Osteoblast (primary cell): Measurements from ENCODE around the gene H6PD. TPM values are rescaled to one million over a fixed set of nuclear protein-coding genes. Genes with fewer than 3 reads are reported as not detected.
A peak's percentile ranks its signal among the peaks of the same experiment; 100 is the strongest.

ENCODE experiments used
- DNase-seq: peaks from one replicate; pipeline ENCODE4 v3.0.0; 2011; ENCODE audit warnings: low spot score, mixed read lengths; ENCODE audit not compliant: insufficient read length; ENCODE audit errors: missing footprints
- H2AFZ ChIP-seq: 2 replicates; pipeline ENCODE4 v1.6.0; 2011; ENCODE audit warnings: mild to moderate bottlenecking, low read length
- H3K27ac ChIP-seq: 2 replicates; pipeline ENCODE4 v1.5.1; 2011; ENCODE audit warnings: mild to moderate bottlenecking, low read depth, low read length, moderate library complexity
- H3K27me3 ChIP-seq: 2 replicates; pipeline ENCODE4 v1.6.0; 2012; ENCODE audit warnings: mild to moderate bottlenecking, control low read depth, inconsistent platforms, low read length, moderate library complexity; ENCODE audit not compliant: insufficient read depth
- H3K36me3 ChIP-seq: 2 replicates; pipeline ENCODE4 v1.5.1; 2011; ENCODE audit warnings: mild to moderate bottlenecking, low read length, control low read depth, moderate library complexity; ENCODE audit not compliant: insufficient read depth
- H3K4me1 ChIP-seq: 2 replicates; pipeline ENCODE4 v1.5.1; 2011; ENCODE audit warnings: mild to moderate bottlenecking, low read length, control low read depth, moderate library complexity; ENCODE audit not compliant: insufficient read depth
- H3K4me2 ChIP-seq: 2 replicates; pipeline ENCODE4 v1.6.0; 2011; ENCODE audit warnings: mild to moderate bottlenecking, low read length; ENCODE audit not compliant: insufficient read depth
- H3K4me3 ChIP-seq: fragments of 200-600 bp; sonication (generic); 3 replicates; pipeline ENCODE4 v1.5.1; 2012; ENCODE audit warnings: mild to moderate bottlenecking, low read length, inconsistent platforms; ENCODE audit not compliant: insufficient read depth
- H3K79me2 ChIP-seq: 2 replicates; pipeline ENCODE4 v1.6.0; 2012; ENCODE audit warnings: mild to moderate bottlenecking, low read length, control low read depth, inconsistent platforms; ENCODE audit not compliant: insufficient read depth
- H3K9me3 ChIP-seq: 2 replicates; pipeline ENCODE4 v1.5.1; 2011; ENCODE audit warnings: low read depth, low read length, control low read depth
- H4K20me1 ChIP-seq: 2 replicates; pipeline ENCODE4 v1.6.0; 2012; ENCODE audit warnings: mild to moderate bottlenecking, low read length, control low read depth; ENCODE audit not compliant: insufficient read depth
- CTCF ChIP-seq: IDR thresholded peaks from 2 replicates; pipeline ENCODE4 v1.5.1; 2011; ENCODE audit warnings: mild to moderate bottlenecking, low read depth, low read length, moderate library complexity; ENCODE audit errors: extremely low read depth
- total RNA-seq: library from RNA; depleted of rRNA; stranded (reverse); fragments of >200 nt; gene quantifications from 2 replicates; pipeline ENCODE4 v1.2.3, GENCODE V29; 2012

Gene H6PD
- total RNA-seq, 1 donor, result 51.4 TPM

DNA sequence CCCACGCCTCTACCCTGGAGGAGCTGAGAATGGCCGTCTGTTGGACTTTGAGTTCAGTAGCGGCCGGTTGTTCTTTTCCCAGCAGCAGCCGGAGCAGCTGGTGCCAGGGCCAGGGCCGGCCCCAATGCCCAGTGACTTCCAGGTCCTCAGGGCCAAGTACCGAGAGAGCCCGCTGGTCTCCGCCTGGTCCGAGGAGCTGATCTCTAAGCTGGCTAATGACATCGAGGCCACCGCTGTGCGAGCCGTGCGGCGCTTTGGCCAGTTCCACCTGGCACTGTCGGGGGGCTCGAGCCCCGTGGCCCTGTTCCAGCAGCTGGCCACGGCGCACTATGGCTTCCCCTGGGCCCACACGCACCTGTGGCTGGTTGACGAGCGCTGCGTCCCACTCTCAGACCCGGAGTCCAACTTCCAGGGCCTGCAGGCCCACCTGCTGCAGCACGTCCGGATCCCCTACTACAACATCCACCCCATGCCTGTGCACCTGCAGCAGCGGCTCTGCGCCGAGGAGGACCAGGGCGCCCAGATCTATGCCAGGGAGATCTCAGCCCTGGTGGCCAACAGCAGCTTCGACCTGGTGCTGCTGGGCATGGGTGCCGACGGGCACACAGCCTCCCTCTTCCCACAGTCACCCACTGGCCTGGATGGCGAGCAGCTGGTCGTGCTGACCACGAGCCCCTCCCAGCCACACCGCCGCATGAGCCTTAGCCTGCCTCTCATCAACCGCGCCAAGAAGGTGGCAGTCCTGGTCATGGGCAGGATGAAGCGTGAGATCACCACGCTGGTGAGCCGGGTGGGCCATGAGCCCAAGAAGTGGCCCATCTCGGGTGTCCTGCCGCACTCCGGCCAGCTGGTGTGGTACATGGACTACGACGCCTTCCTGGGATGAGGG is 29.7 kb downstream of the H6PD start:
- peak; percentile 68 for DNase-seq
- TF ChIP-seq CTCF, result no peak
- H3K27me3 ChIP-seq, result no peaks in the 10 kb centered on the region
- H3K4me3 ChIP-seq, result no peak overlapping the region
- no peak overlapping the region for H3K4me2 ChIP-seq
- H3K36me3 ChIP-seq, result peaks cover 12% of the 10 kb centered on the region
- H2AFZ ChIP-seq, result no peak overlapping the region
- peaks cover 18% of the 10 kb centered on the region for H4K20me1 ChIP-seq
- H3K9me3 ChIP-seq, result no peaks in the 10 kb centered on the region
- H3K4me1 ChIP-seq, result no peaks in the 10 kb centered on the region
- H3K27ac ChIP-seq, result no peak overlapping the region
- H3K79me2 ChIP-seq, result peaks cover 30% of the 10 kb centered on the region

DNA sequence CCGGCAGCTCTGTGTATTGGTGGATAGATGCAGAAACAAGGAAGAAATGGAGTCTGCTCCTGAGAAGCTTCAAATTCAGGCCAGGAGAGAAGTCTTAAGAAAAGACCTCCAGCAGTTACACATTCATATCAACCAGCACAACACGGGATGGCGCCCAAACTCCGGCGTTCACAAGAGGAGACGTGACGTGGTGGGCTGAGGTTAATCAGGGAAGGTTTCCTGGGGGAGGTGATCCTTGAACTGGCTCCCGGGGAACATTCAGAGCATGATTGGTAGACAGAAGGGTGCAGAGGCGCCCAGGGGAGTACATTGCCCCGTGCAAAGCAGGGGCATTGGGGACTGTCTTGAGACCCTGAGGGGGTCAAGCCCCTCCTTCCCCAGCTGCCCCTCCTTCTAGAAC is 30.5 kb downstream of the H6PD start:
- Histone ChIP-seq H3K4me2 (no peak overlapping the region), H3K9me3 (no peaks in the 10 kb centered on the region), H3K27me3 (no peaks in the 10 kb centered on the region), H3K27ac (no peak overlapping the region), H2AFZ (no peak overlapping the region), H3K79me2 (peaks cover 22% of the 10 kb centered on the region), H4K20me1 (peaks cover 15% of the 10 kb centered on the region), H3K4me1 (no peaks in the 10 kb centered on the region), H3K36me3 (peaks cover 14% of the 10 kb centered on the region), H3K4me3 (no peak overlapping the region)
- peak; percentile 31 for DNase-seq
- no peak for TF ChIP-seq CTCF

DNA sequence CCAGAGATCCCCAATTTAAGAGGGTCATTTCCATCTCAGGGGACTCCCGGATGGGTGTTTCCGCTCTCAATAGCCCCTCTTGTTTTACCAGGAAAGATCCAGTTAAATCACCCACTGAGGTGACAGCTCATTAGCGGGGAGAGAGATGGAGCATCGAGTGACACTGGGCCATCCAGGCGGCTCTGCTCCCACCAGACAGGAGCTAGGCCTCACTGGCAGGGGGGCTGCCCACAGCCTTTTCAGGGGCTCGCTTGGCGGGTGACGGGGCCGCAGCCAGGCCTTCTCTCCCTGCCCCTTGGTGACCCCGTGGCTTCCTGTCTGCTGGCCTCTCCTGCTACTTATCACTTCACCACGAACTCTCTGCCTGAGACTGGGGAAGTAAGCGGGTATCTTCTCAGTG is 31.4 kb downstream of the H6PD start:
- Histone ChIP-seq H3K9me3 (no peaks in the 10 kb centered on the region), H3K4me3 (no peak overlapping the region), H3K4me1 (no peaks in the 10 kb centered on the region), H2AFZ (no peak overlapping the region), H3K4me2 (no peak overlapping the region), H3K79me2 (peaks cover 13% of the 10 kb centered on the region), H4K20me1 (peaks cover 7% of the 10 kb centered on the region), H3K27me3 (no peaks in the 10 kb centered on the region), H3K36me3 (peaks cover 16% of the 10 kb centered on the region), H3K27ac (no peak overlapping the region)
- TF ChIP-seq CTCF, result no peak
- DNase-seq, result peak; percentile 57

GRCh38 chr1:9267352-9267686 is 32.7 kb downstream of the H6PD start:
- Histone ChIP-seq H3K4me1 (no peaks in the 10 kb centered on the region), H3K79me2 (no peaks in the 10 kb centered on the region), H2AFZ (no peak overlapping the region), H3K4me2 (no peak overlapping the region), H3K27me3 (no peaks in the 10 kb centered on the region), H4K20me1 (peaks cover 7% of the 10 kb centered on the region), H3K9me3 (no peaks in the 10 kb centered on the region), H3K4me3 (no peak overlapping the region), H3K27ac (no peak overlapping the region), H3K36me3 (peaks cover 16% of the 10 kb centered on the region)
- no peak for TF ChIP-seq CTCF
- no peak for DNase-seq
